K562 (cell line): ENCODE results near the gene NOTCH1. TPM values are rescaled to one million over a fixed set of nuclear protein-coding genes. Genes with fewer than 3 reads are reported as not detected.

Source experiments
- C11orf30 ChIP-seq: fragments of 450-650 bp; IDR thresholded peaks from 2 replicates; pipeline ENCODE4 v1.6.1; 2016; ENCODE audit warnings: low read depth, mild to moderate bottlenecking
- CBX3 ChIP-seq, 2 experiments: IDR thresholded peaks; 1 replicate in 1 of 2; 2 replicates in 1 of 2; pipeline ENCODE4 v1.6.1; 2012; ENCODE audit warnings: inconsistent platforms in 2 of 2, low read length in 2 of 2, borderline replicate concordance in 1 of 2, control low read depth in 1 of 2
- CHCHD3 ChIP-seq: fragments of 250-450 bp; sonication (Bioruptor Pico); IDR thresholded peaks from 2 replicates; pipeline ENCODE4 v2.1.2; 2022; ENCODE audit warnings: mild to moderate bottlenecking
- CREB1 ChIP-seq, 2 experiments: sonication (generic) in 1 of 2; formaldehyde crosslinking in 1 of 2; IDR thresholded peaks; 2 replicates each; pipeline versions ENCODE4 v1.6.1 to v1.8.0; 2012 to 2022; ENCODE audit warnings: inconsistent platforms in 1 of 2, mild to moderate bottlenecking in 1 of 2, missing genetic modification reagents in 1 of 2, moderate library complexity in 1 of 2
- ETV1 ChIP-seq: fragments of 450-650 bp; conservative IDR thresholded peaks from 2 replicates; pipeline ENCODE4 v1.6.1; 2016; ENCODE audit warnings: missing genetic modification characterization, control low read depth, low read depth, missing compliant biosample characterization
- ILF3 ChIP-seq: fragments of 450-650 bp; IDR thresholded peaks from 2 replicates; pipeline ENCODE4 v1.6.1; 2018; ENCODE audit warnings: antibody characterized with exemption, mild to moderate bottlenecking, moderate library complexity, borderline replicate concordance
- KLF16 ChIP-seq: IDR thresholded peaks from 2 replicates; pipeline ENCODE4 v1.6.1; 2016; ENCODE audit warnings: antibody characterized with exemption
- MCM3 ChIP-seq: fragments of 450-650 bp; IDR thresholded peaks from 2 replicates; pipeline ENCODE4 v1.6.1; 2016
- MXI1 ChIP-seq: IDR thresholded peaks from 2 replicates; pipeline ENCODE4 v1.6.1; 2011; ENCODE audit warnings: low read depth, mild to moderate bottlenecking, improper control_type of control experiment, low read length
- POLR2H ChIP-seq: IDR thresholded peaks from 2 replicates; pipeline ENCODE4 v1.6.1; 2016; ENCODE audit warnings: missing genetic modification characterization, low read depth, mild to moderate bottlenecking, control low read depth, missing compliant biosample characterization, moderate library complexity
- SMARCA4 ChIP-seq: fragments of 450-650 bp; IDR thresholded peaks from 2 replicates; pipeline ENCODE4 v1.6.1; 2016
- SMARCA5 ChIP-seq: fragments of 450-650 bp; IDR thresholded peaks from 2 replicates; pipeline ENCODE4 v1.6.1; 2016
- SRSF9 ChIP-seq: fragments of 200-400 bp; formaldehyde crosslinking; IDR thresholded peaks from 2 replicates; pipeline ENCODE4 v1.6.1; 2017; ENCODE audit warnings: low read depth, low read length, borderline replicate concordance
- U2AF1 ChIP-seq: fragments of 200-400 bp; formaldehyde crosslinking; optimal IDR thresholded peaks from 2 replicates; pipeline ENCODE3; 2017; ENCODE audit warnings: mild to moderate bottlenecking, low read depth, low read length, moderate library complexity
- VEZF1 ChIP-seq: fragments of 200-800 bp; sonication (Bioruptor generic); IDR thresholded peaks from 2 replicates; pipeline ENCODE4 v1.6.1; 2017; ENCODE audit warnings: missing genetic modification characterization, missing compliant biosample characterization
- ZC3H4 ChIP-seq: sonication (generic); formaldehyde crosslinking; IDR thresholded peaks from 2 replicates; pipeline ENCODE4 v1.9.0; 2021; ENCODE audit warnings: missing genetic modification reagents, borderline replicate concordance
- ZNF121 ChIP-seq: sonication (generic); formaldehyde crosslinking; conservative IDR thresholded peaks from 2 replicates; pipeline ENCODE4 v1.8.0; 2022; ENCODE audit warnings: missing genetic modification reagents
- ZNF140 ChIP-seq: fragments of 250-450 bp; sonication (Bioruptor Pico); IDR thresholded peaks from 2 replicates; pipeline ENCODE4 v1.8.0; 2021; ENCODE audit warnings: moderate library complexity, mild to moderate bottlenecking, inconsistent platforms
- ZNF165 ChIP-seq: fragments of 250-450 bp; sonication (Bioruptor Pico); IDR thresholded peaks from 2 replicates; pipeline ENCODE4 v1.4.0; 2020; ENCODE audit warnings: borderline replicate concordance
- ZNF263 ChIP-seq: sonication (generic); formaldehyde crosslinking; IDR thresholded peaks from 2 replicates; pipeline ENCODE4 v1.8.0; 2022; ENCODE audit warnings: mild to moderate bottlenecking, missing genetic modification reagents, borderline replicate concordance
- ZNF347 ChIP-seq: fragments of 450-650 bp; formaldehyde crosslinking; IDR thresholded peaks from 2 replicates; pipeline ENCODE4 v1.4.0; 2020; ENCODE audit warnings: low read depth, mild to moderate bottlenecking, moderate library complexity
- ZNF408 ChIP-seq: fragments of 250-450 bp; sonication (Bioruptor Pico); IDR thresholded peaks from 2 replicates; pipeline ENCODE4 v1.4.0; 2020; ENCODE audit warnings: low read depth, mild to moderate bottlenecking, moderate library complexity
- ZNF589 ChIP-seq: fragments of 200-800 bp; sonication (Bioruptor generic); IDR thresholded peaks from 2 replicates; pipeline ENCODE4 v1.6.1; 2016; ENCODE audit warnings: low read depth, missing genetic modification characterization, missing compliant biosample characterization
- ZNF592 ChIP-seq: fragments of 450-650 bp; IDR thresholded peaks from 2 replicates; pipeline ENCODE4 v1.6.1; 2017; ENCODE audit warnings: antibody characterized with exemption, mild to moderate bottlenecking
- ZNF785 ChIP-seq: fragments of 250-450 bp; sonication (Bioruptor Pico); IDR thresholded peaks from 2 replicates; pipeline ENCODE4 v1.4.0; 2020; ENCODE audit warnings: mild to moderate bottlenecking
- polyA plus RNA-seq, 8 experiments: library from polyadenylated mRNA; depleted of rRNA in 4 of 8; stranded (reverse) in 5 of 8; unstranded in 3 of 8; fragments of >200 nt; fragmentation: Nextera tagmentation in 2 of 8; fragmentation: Illumina TruSeq in 1 of 8; extraction: Ambion mirVana in 2 of 8; extraction: Trizol in 1 of 8; gene quantifications; 2 replicates each; pipeline versions ENCODE4 v1.2.1 to v1.2.3, GENCODE V29; 2011 to 2014; ENCODE audit warnings: inconsistent platforms in 1 of 8, missing spikeins in 1 of 8
- total RNA-seq, 7 experiments: library from RNA; depleted of rRNA in 6 of 7; stranded (reverse); fragments of >200 nt in 6 of 7; fragmentation: Illumina TruSeq in 2 of 7; extraction: Trizol in 2 of 7; gene quantifications; 2 replicates each; pipeline versions ENCODE4 v1.2.1 to v1.2.3, GENCODE V29; 2011 to 2021; ENCODE audit warnings: low replicate concordance in 1 of 7

NOTCH1 gene
- total and polyA plus RNA-seq, 9 of the 15 experiments (the other 6 are each of a cell fraction or from before 2014, with no cell fraction given): 0.03 to 31.4 (median 2.3) TPM

DNA sequence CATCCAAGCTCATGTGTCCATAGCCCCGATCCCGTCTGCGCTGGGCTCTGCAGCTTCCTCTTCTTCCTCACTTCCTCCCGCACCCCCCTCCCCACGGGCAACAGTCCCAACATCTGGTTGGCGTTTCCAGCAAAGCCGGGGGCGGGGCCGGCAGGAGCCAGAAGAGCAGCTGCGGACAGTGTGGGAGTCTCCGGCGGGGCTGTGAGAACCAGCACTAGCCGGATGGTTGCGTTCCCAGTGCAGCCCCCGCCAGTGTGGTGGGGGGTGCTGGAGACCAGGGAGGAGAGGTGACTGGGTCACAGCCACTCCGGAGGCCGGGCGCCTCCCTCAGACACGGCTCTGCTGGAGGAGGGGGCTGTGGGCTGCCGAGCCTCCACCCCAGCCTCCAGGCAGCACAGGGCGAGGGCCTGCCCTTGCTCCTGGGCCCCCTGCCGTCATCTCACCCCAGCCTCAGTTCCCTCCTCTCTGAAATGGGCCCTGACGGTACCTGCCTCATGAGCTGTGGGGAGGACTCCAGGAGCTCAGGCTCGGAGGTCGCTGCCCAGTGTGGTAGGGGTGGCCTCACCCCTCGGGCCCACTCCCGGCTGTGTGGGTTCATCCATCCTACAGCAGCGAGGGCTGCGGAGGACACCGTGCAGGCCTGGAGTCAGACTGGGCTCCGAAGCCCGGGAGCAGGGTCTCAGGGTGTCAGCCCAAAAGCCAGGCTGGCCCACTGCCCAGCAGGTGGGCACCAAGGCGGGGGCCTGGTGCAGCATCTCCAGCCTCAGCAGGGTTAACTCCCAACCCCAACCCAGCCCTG, 41.5 kb upstream of the NOTCH1 start (continued):
- TF ChIP-seq ZNF785 (CRISPR knock-in tag) (no peak), CBX3 (IDR thresholded peaks at IDR 0.05; ENCODE audit: borderline replicate concordance in 1 of 2, low read length in 2 of 2) (no peak; a peak in 1 of 3 replicates), SMARCA5 (peak; percentile 85), ETV1 (tag) (0 out of 2 replicates have a peak, but pooled peaks have one; percentile 52), ZNF589 (CRISPR knock-in tag) (peak; percentile 20; the same call in 1 of the 2 replicates), MCM3 (no peak), POLR2H (tag) (no peak), ILF3 (no peak), SRSF9 (no peak), CREB1 (IDR thresholded peaks at IDR 0.05) (no peak), CREB1 (CRISPR knock-in tag; IDR thresholded peaks at IDR 0.05) (no peak), ZNF165 (CRISPR knock-in tag) (no peak), ZNF121 (CRISPR knock-in tag) (no peak), ZNF263 (CRISPR knock-in tag) (peak; percentile 52), SMARCA4 (peak; percentile 54; the same call in 1 of the 2 replicates), C11orf30 (no peak), U2AF1 (no peak), ZNF347 (CRISPR knock-in tag) (no peak), ZNF592 (no peak), VEZF1 (CRISPR knock-in tag) (peak; percentile 93), CHCHD3 (CRISPR knock-in tag) (no peak), ZC3H4 (CRISPR knock-in tag) (no peak), KLF16 (peak; percentile 100), ZNF140 (CRISPR knock-in tag) (no peak), MXI1 (no peak), ZNF408 (CRISPR knock-in tag) (no peak)
